GM23248 (cell line): Measurements from ENCODE around the gene PPIP5K1. TPM values are rescaled to one million over a fixed set of nuclear protein-coding genes. Genes with fewer than 3 reads are reported as not detected.

Experiments
- DNase-seq: peaks from one replicate; pipeline ENCODE4 v3.0.0-alpha.2; 2015
- H2AFZ ChIP-seq: fragments of 200-600 bp; sonication (generic); 2 replicates; pipeline ENCODE4 v1.6.1; 2016; ENCODE audit warnings: antibody characterized with exemption
- H3F3A ChIP-seq: fragments of 200-600 bp; sonication (generic); 2 replicates; pipeline ENCODE4 v1.6.1; 2016; ENCODE audit warnings: mild to moderate bottlenecking, antibody characterized with exemption, mixed run types; ENCODE audit not compliant: insufficient read depth
- H3K27ac ChIP-seq: fragments of 200-600 bp; sonication (generic); 2 replicates; pipeline ENCODE4 v1.5.1; 2016; ENCODE audit warnings: mild to moderate bottlenecking
- H3K27me3 ChIP-seq: fragments of 200-600 bp; sonication (generic); replicated peaks from 2 replicates; pipeline ENCODE4 v1.6.1; 2016; ENCODE audit warnings: mild to moderate bottlenecking; ENCODE audit not compliant: insufficient read depth
- H3K36me3 ChIP-seq: fragments of 200-600 bp; sonication (generic); 2 replicates; pipeline ENCODE4 v1.6.1; 2016; ENCODE audit warnings: low read depth, mild to moderate bottlenecking
- H3K4me1 ChIP-seq: fragments of 200-600 bp; sonication (generic); 2 replicates; pipeline ENCODE4 v1.6.1; 2016; ENCODE audit warnings: mild to moderate bottlenecking; ENCODE audit not compliant: insufficient read depth
- H3K4me2 ChIP-seq: fragments of 200-600 bp; sonication (generic); one replicate; pipeline ENCODE4 v1.6.1; 2016; ENCODE audit warnings: mild to moderate bottlenecking; ENCODE audit not compliant: unreplicated experiment
- H3K4me3 ChIP-seq: fragments of 200-600 bp; sonication (generic); 2 replicates; pipeline ENCODE4 v1.5.1; 2016; ENCODE audit warnings: mild to moderate bottlenecking
- H3K79me2 ChIP-seq: fragments of 200-600 bp; sonication (generic); 2 replicates; pipeline ENCODE4 v1.6.1; 2016; ENCODE audit warnings: mild to moderate bottlenecking; ENCODE audit not compliant: insufficient read depth
- H3K9ac ChIP-seq: fragments of 200-600 bp; sonication (generic); 2 replicates; pipeline ENCODE4 v1.6.1; 2016; ENCODE audit warnings: mild to moderate bottlenecking
- H3K9me2 ChIP-seq: fragments of 200-600 bp; sonication (generic); 2 replicates; pipeline ENCODE4 v1.6.1; 2016; ENCODE audit warnings: mixed run types, mild to moderate bottlenecking, moderate library complexity; ENCODE audit not compliant: insufficient read depth
- H3K9me3 ChIP-seq: fragments of 200-600 bp; sonication (generic); one replicate; pipeline ENCODE4 v1.6.1; 2017; ENCODE audit warnings: low read depth
- H4K20me1 ChIP-seq: fragments of 200-600 bp; sonication (generic); 2 replicates; pipeline ENCODE4 v1.6.0; 2016; ENCODE audit not compliant: insufficient read depth
- EZH2 ChIP-seq: fragments of 200-600 bp; sonication (generic); IDR thresholded peaks from 2 replicates; pipeline ENCODE4 v1.6.1; 2018; ENCODE audit warnings: antibody characterized with exemption, mild to moderate bottlenecking; ENCODE audit not compliant: insufficient read depth, poor library complexity, severe bottlenecking
- EZH2phosphoT487 ChIP-seq: fragments of 200-600 bp; sonication (generic); IDR thresholded peaks from 2 replicates; pipeline ENCODE4 v1.6.1; 2018; ENCODE audit warnings: antibody characterized with exemption, moderate library complexity, mild to moderate bottlenecking, low read depth; ENCODE audit not compliant: insufficient read depth
- WGBS, 2 experiments: methylation state at CpG; one replicate each; pipeline ENCODE4 v1.1.6; 2015 to 2017; ENCODE audit warnings: low lambda C conversion rate in 2 of 2, low coverage in 1 of 2; ENCODE audit errors: missing lambda C conversion rate in 2 of 2; 5-methylcytosine and 5-hydroxymethylcytosine counted together
- in situ Hi-C: fragments of 300-500 bp; cut with MboI; formaldehyde crosslinking; loops from 2 replicates; pipeline ENCODE4 v1.15.0; 2020
- polyA plus RNA-seq: library from polyadenylated mRNA; unstranded; fragments of >200 nt; fragmentation: Nextera tagmentation; extraction: Ambion mirVana; gene quantifications from 2 replicates; pipeline ENCODE4 v1.2.1, GENCODE V29; 2016
- total RNA-seq: library from RNA; depleted of rRNA; stranded (reverse); fragments of >200 nt; shearing (Covaris generic); gene quantifications from 2 replicates; pipeline ENCODE4 v1.2.3, GENCODE V29; 2014

The PPIP5K1 gene
- total and polyA plus RNA-seq, 2 experiments from 2014 or later = 7.0 to 13.1 TPM

DNA sequence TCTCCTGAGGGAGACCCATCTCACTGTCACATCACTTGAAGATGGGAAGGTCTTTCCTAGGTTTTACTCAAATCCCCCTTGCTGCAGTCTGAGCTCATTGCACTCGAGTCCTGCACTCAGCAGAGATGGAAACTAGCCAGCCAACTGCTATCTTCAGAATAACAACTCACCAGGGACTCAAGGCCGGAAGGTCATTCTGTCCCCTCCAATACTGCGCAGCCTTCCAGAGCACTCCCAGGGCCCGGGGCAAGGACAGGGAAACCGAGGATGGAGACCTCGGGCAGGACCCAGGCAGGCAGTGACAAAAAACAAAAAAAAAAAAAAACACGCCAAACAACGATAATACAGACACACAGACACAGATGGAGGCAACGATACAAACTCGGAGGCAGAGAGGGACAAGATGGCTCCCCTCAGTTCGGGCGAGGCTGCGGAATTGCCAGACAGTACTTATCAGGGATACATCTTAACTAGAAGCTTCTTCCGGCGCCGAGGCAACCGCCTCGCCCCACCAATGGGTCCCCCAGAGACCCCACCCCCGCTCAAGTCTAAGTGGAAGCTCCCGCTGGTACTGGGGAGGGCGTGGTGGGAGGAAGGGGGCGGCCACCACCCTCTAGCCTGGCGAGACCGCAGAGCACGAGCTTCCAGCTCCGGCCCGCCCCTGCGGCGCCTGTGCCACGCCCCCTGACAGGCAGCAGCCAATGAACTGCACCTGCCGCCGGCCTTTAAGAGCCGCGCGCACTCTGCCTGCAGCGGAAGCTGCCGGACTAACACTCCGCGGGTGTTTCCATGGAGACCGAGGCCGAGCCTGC lies 79.6 kb downstream of the PPIP5K1 start:
- no peak for TF ChIP-seq EZH2phosphoT487
- no peak for TF ChIP-seq EZH2
- 1 to 3% methylated on average over 28 to 35 of the region's 41 CpGs for WGBS, 2 experiments

GRCh38 chr15:43509660-43510199 lies 80.3 kb downstream of the PPIP5K1 start:
- Histone ChIP-seq H4K20me1 (no peaks in the 10 kb centered on the region), H3K9me3 (no peaks in the 10 kb centered on the region), H3K27ac (peak overlapping the region; percentile 93), H3K9me2 (no peaks in the 10 kb centered on the region), H3K79me2 (no peaks in the 10 kb centered on the region), H3K4me3 (peak overlapping the region; percentile 86), H3K4me2 (peak overlapping the region; percentile 92), H3K36me3 (no peaks in the 10 kb centered on the region), H2AFZ (peak overlapping the region; percentile 91), H3K9ac (peak overlapping the region; percentile 90), H3F3A (peaks cover 31% of the 10 kb centered on the region), H3K27me3 (no peaks in the 10 kb centered on the region), H3K4me1 (peaks cover 48% of the 10 kb centered on the region)
- peak; percentile 63 for DNase-seq
- 4 to 5% methylated on average over 8 of the region's 8 CpGs for WGBS, 2 experiments
- in situ Hi-C loops = no loop called here
- TF ChIP-seq EZH2 = no peak
- no peak for TF ChIP-seq EZH2phosphoT487

More for the DNA sequence above, 79.6 kb downstream of the PPIP5K1 start:
- Histone ChIP-seq H3K79me2 (no peaks in the 10 kb centered on the region), H3K9ac (peak overlapping the region; percentile 90), H3K4me1 (peaks cover 48% of the 10 kb centered on the region), H3K27me3 (no peaks in the 10 kb centered on the region), H2AFZ (peak overlapping the region; percentile 91), H4K20me1 (no peaks in the 10 kb centered on the region), H3K27ac (peak overlapping the region; percentile 93), H3K4me2 (peak overlapping the region; percentile 92), H3K9me2 (no peaks in the 10 kb centered on the region), H3K36me3 (no peaks in the 10 kb centered on the region), H3F3A (peaks cover 37% of the 10 kb centered on the region), H3K4me3 (peak overlapping the region; percentile 86), H3K9me3 (no peaks in the 10 kb centered on the region)
- in situ Hi-C loops = no loop called here
- peak; percentile 100 for DNase-seq

DNA sequence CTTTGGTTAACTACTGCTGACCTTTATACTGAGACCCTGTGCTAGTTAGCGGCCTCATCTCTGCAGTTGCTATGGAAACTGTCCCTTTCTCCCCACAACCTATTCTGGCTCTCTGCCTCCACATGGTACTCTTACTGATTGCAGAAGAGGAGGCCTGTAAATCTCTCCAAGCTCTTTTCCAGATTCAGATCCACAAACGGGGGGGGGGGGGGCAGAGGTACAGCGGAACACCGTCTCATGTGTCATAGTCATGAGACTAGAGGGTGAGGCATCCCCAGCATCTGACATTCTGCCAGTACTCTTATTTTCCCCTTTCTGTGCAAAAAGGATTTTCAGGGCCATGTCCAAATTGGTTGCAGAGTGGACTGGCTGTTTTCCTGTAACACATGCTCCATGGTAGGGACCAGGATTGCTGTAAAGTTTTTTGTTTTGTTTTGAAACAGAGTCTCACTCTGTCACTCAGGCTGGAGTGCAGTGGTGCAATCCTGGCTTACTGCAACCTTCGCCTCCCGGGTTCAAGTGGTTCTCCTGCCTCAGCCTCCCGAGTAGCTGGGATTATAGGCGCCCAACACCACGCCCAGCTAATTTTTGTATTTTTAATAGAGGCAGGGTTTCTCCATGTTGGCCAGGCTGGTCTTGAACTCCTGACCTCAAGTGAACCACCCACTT lies 80.9 kb downstream of the PPIP5K1 start:
- WGBS, 2 experiments = 5 to 6% methylated on average over 9 of the region's 9 CpGs
- Histone ChIP-seq H3K4me3 (peak overlapping the region; percentile 86), H3K9ac (peak overlapping the region; percentile 90), H4K20me1 (no peaks in the 10 kb centered on the region), H3K79me2 (no peaks in the 10 kb centered on the region), H3F3A (peaks cover 25% of the 10 kb centered on the region), H3K36me3 (no peaks in the 10 kb centered on the region), H3K4me1 (peaks cover 42% of the 10 kb centered on the region), H2AFZ (peak overlapping the region; percentile 91), H3K27ac (peak overlapping the region; percentile 93), H3K9me2 (no peaks in the 10 kb centered on the region), H3K4me2 (peak overlapping the region; percentile 92), H3K27me3 (no peaks in the 10 kb centered on the region), H3K9me3 (no peaks in the 10 kb centered on the region)
- in situ Hi-C loops = no loop called here
- TF ChIP-seq EZH2phosphoT487 (no peak), EZH2 (no peak)
- DNase-seq = peak; percentile 74

DNA sequence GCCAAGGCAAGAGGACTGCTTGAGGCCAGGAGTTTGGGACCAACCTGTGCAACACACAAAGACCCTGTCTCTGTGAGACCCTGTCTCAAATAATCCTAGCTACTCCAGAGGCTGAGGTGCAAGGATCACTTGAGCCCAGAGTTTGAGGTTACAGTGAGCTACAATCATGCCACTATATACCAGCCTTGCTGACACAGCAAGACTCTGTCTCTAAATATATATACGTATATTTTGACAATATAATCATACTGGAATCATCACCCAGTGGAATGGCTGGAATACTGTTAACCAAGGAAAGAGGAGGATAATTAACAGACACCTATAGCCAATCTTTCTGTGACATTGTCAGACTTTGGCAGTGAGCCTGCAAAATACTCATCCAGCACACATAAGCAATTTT lies 81.6 kb downstream of the PPIP5K1 start:
- WGBS, 2 experiments = 21 to 31% methylated on average over 1 of the region's 1 CpG
- peaks cover 35% of the 10 kb centered on the region for H3K4me1 ChIP-seq
- H3F3A ChIP-seq = peaks cover 18% of the 10 kb centered on the region
- no peaks in the 10 kb centered on the region for H3K27me3 ChIP-seq
- no peaks in the 10 kb centered on the region for H3K9me3 ChIP-seq
- no peak overlapping the region for H3K4me2 ChIP-seq
- H3K36me3 ChIP-seq = no peaks in the 10 kb centered on the region
- peak overlapping the region; percentile 93 for H3K27ac ChIP-seq
- no peak for DNase-seq
- no peaks in the 10 kb centered on the region for H3K9me2 ChIP-seq
- TF ChIP-seq EZH2phosphoT487 = no peak
- no peak for TF ChIP-seq EZH2
- no peaks in the 10 kb centered on the region for H3K79me2 ChIP-seq
- in situ Hi-C loops = no loop called here
- H3K9ac ChIP-seq = peak overlapping the region; percentile 90
- H4K20me1 ChIP-seq = no peaks in the 10 kb centered on the region
- H2AFZ ChIP-seq = no peak overlapping the region
- H3K4me3 ChIP-seq = no peak overlapping the region
